Neural progenitor cell (in vitro differentiated cells): ENCODE measurements around the gene CNOT3. TPM values are rescaled to one million over a fixed set of nuclear protein-coding genes. Genes with fewer than 3 reads are reported as not detected.
"Not testable (repeated sequence)": the region's sequence is repeated elsewhere in the genome, so short reads cannot be mapped to it uniquely, and the experiment has no call there.

Experiments used
- DNase-seq: peaks from one replicate; pipeline ENCODE4 v3.0.0-alpha.2; 2016; ENCODE audit warnings: low spot score
- H2AFZ ChIP-seq: fragments of 200-600 bp; sonication (generic); replicated peaks from 2 replicates; pipeline ENCODE4 v1.6.1; 2016; ENCODE audit warnings: antibody characterized with exemption
- H3F3A ChIP-seq: fragments of 200-600 bp; sonication (generic); 2 replicates; pipeline ENCODE4 v1.6.1; 2016; ENCODE audit warnings: antibody characterized with exemption, low read depth
- H3K27ac ChIP-seq: fragments of 200-600 bp; sonication (generic); 2 replicates; pipeline ENCODE4 v1.5.1; 2016; ENCODE audit warnings: mild to moderate bottlenecking
- H3K27me3 ChIP-seq: fragments of 200-600 bp; sonication (generic); 2 replicates; pipeline ENCODE4 v1.6.1; 2016; ENCODE audit warnings: mild to moderate bottlenecking, moderate library complexity
- H3K36me3 ChIP-seq: fragments of 200-600 bp; sonication (generic); 2 replicates; pipeline ENCODE4 v1.5.1; 2016
- H3K4me1 ChIP-seq: fragments of 200-600 bp; sonication (generic); 2 replicates; pipeline ENCODE4 v1.6.1; 2016; ENCODE audit warnings: mixed run types
- H3K4me2 ChIP-seq: fragments of 200-600 bp; sonication (generic); 2 replicates; pipeline ENCODE4 v1.6.1; 2016
- H3K4me3 ChIP-seq: fragments of 200-600 bp; sonication (generic); 2 replicates; pipeline ENCODE4 v1.5.1; 2016
- H3K79me2 ChIP-seq: fragments of 200-600 bp; sonication (generic); 2 replicates; pipeline ENCODE4 v1.6.1; 2016; ENCODE audit warnings: low read depth
- H3K9ac ChIP-seq: fragments of 200-600 bp; sonication (generic); 2 replicates; pipeline ENCODE4 v1.6.1; 2016
- H3K9me3 ChIP-seq: fragments of 200-600 bp; sonication (generic); 2 replicates; pipeline ENCODE4 v1.5.1; 2016; ENCODE audit warnings: low read depth
- H4K20me1 ChIP-seq: fragments of 200-600 bp; sonication (generic); 2 replicates; pipeline ENCODE4 v1.6.1; 2016; ENCODE audit warnings: low read depth
- H3K27ac Mint-ChIP-seq: 3 replicates; pipeline ENCODE4 v1.8.0; 2021; ENCODE audit warnings: mixed read lengths
- H3K27me3 Mint-ChIP-seq: 2 replicates; pipeline ENCODE4 v1.8.0; 2022; ENCODE audit warnings: low read depth, mild to moderate bottlenecking, inconsistent platforms, moderate library complexity, mixed read lengths; ENCODE audit not compliant: insufficient read depth
- H3K36me3 Mint-ChIP-seq: 3 replicates; pipeline ENCODE4 v1.8.0; 2021; ENCODE audit warnings: mixed read lengths
- H3K4me1 Mint-ChIP-seq: 3 replicates; pipeline ENCODE4 v1.8.0; 2021; ENCODE audit warnings: mixed read lengths
- H3K4me3 Mint-ChIP-seq: 3 replicates; pipeline ENCODE4 v1.8.0; 2021; ENCODE audit warnings: mild to moderate bottlenecking, moderate library complexity, mixed read lengths
- H3K9me3 Mint-ChIP-seq: 3 replicates; pipeline ENCODE4 v1.8.0; 2020; ENCODE audit warnings: mixed read lengths
- CTCF ChIP-seq: fragments of 200-600 bp; sonication (generic); IDR thresholded peaks from 2 replicates; pipeline ENCODE4 v1.5.1; 2017; ENCODE audit warnings: antibody characterized with exemption, mild to moderate bottlenecking
- EZH2 ChIP-seq: fragments of 200-600 bp; sonication (generic); IDR thresholded peaks from 2 replicates; pipeline ENCODE4 v1.6.1; 2017; ENCODE audit warnings: antibody characterized with exemption, mild to moderate bottlenecking, moderate library complexity
- EZH2phosphoT487 ChIP-seq: fragments of 200-600 bp; sonication (generic); IDR thresholded peaks from 2 replicates; pipeline ENCODE4 v1.6.1; 2017; ENCODE audit warnings: antibody characterized with exemption
- total RNA-seq: library from RNA; depleted of rRNA; stranded (reverse); fragments of >200 nt; gene quantifications from 2 replicates; pipeline ENCODE4 v1.2.3, GENCODE V29; 2015; ENCODE audit warnings: low replicate concordance

CNOT3 gene
- total RNA-seq, 1 donor from 2014 or later = 29.4 TPM

GRCh38 chr19:54180691-54181091, 43.1 kb downstream of the CNOT3 start:
- Histone ChIP-seq H3K4me3 (no peak overlapping the region), H4K20me1 (peaks cover 21% of the 10 kb centered on the region), H3K36me3 (no peaks in the 10 kb centered on the region), H3K27me3 (no peaks in the 10 kb centered on the region), H3K79me2 (no peaks in the 10 kb centered on the region), H3K4me2 (no peak overlapping the region), H3K27ac (no peak overlapping the region), H3K4me1 (peaks cover 4% of the 10 kb centered on the region), H2AFZ (no peak overlapping the region), H3K9ac (no peak overlapping the region), H3K9me3 (no peaks in the 10 kb centered on the region), H3F3A (peaks cover 17% of the 10 kb centered on the region)
- Mint-ChIP-seq H3K9me3 (no peaks in the 10 kb centered on the region), H3K27me3 (peaks cover 8% of the 10 kb centered on the region), H3K36me3 (peaks cover 14% of the 10 kb centered on the region), H3K4me1 (peaks cover 24% of the 10 kb centered on the region), H3K27ac (no peak overlapping the region), H3K4me3 (no peak overlapping the region)
- no peak for DNase-seq
- TF ChIP-seq CTCF = no peak
- no peak for TF ChIP-seq EZH2phosphoT487

DNA sequence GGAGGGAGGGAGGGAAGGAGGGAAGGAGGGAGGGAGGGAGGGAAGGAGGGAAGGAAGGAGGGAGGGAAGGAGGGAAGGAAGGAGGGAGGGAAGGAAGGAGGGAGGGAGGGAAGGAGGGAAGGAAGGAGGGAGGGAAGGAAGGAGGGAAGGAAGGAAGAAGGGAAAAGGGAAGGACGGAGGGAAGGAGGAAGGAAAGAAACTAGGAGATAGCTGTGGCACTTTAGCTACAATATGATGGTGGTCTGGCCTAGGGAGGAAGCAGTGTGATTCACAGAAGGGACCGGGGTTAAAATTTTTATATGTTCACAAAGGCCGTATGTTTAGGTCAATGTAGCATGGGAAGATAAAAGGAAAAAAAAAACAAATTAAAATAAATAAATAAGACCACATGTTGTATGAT, 44.3 kb downstream of the CNOT3 start:
- Histone ChIP-seq H3F3A (peaks cover 17% of the 10 kb centered on the region), H4K20me1 (peaks cover 21% of the 10 kb centered on the region)
- not testable (repeated sequence) for H3K4me1 ChIP-seq, H3K4me3 Mint-ChIP-seq, H3K27ac Mint-ChIP-seq, H3K9me3 Mint-ChIP-seq, H3K4me2 ChIP-seq, H3K79me2 ChIP-seq, H3K4me3 ChIP-seq, H3K36me3 ChIP-seq, H3K9me3 ChIP-seq, H3K27ac ChIP-seq, H3K27me3 ChIP-seq, H3K9ac ChIP-seq, H3K27me3 Mint-ChIP-seq, H2AFZ ChIP-seq, DNase-seq
- Mint-ChIP-seq H3K4me1 (peaks cover 24% of the 10 kb centered on the region), H3K36me3 (peaks cover 18% of the 10 kb centered on the region)

DNA sequence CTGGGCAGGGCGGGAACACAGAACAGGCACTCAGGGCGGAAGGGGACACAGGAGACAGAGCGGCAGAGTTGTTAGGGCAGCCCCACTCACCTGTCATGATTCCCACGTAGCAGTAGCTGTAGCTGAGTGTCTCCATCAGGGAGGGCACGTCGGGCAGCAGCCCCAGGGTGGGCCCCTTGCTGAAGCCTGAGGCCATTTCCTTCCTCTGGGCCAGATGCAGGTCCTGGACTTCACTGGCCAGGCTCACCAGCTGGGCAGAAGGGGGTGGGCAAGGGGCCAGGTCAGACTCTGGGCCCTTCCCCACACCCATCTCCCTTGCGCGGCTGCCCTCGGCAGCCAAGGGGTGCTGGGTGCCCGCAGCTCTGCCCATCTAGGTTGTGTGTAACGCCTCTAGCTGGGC, 45.9 kb downstream of the CNOT3 start:
- H3K79me2 ChIP-seq = peaks cover 15% of the 10 kb centered on the region
- Mint-ChIP-seq H3K4me3 (no peak overlapping the region), H3K9me3 (no peaks in the 10 kb centered on the region), H3K4me1 (peaks cover 29% of the 10 kb centered on the region), H3K36me3 (peaks cover 17% of the 10 kb centered on the region), H3K27me3 (peaks cover 13% of the 10 kb centered on the region), H3K27ac (no peak overlapping the region)
- no peak overlapping the region for H3K27ac ChIP-seq
- no peaks in the 10 kb centered on the region for H3K27me3 ChIP-seq
- no peak for DNase-seq
- no peak overlapping the region for H3K4me3 ChIP-seq
- H3K4me2 ChIP-seq = no peak overlapping the region
- H2AFZ ChIP-seq = no peak overlapping the region
- peaks cover 17% of the 10 kb centered on the region for H3F3A ChIP-seq
- H3K4me1 ChIP-seq = peaks cover 9% of the 10 kb centered on the region
- H3K9ac ChIP-seq = no peak overlapping the region
- peaks cover 28% of the 10 kb centered on the region for H4K20me1 ChIP-seq
- no peaks in the 10 kb centered on the region for H3K9me3 ChIP-seq
- TF ChIP-seq CTCF (no peak), EZH2 (no peak), EZH2phosphoT487 (no peak)
- H3K36me3 ChIP-seq = no peaks in the 10 kb centered on the region

- H3F3A ChIP-seq = peaks cover 10% of the 10 kb centered on the region
- H3K36me3 Mint-ChIP-seq = peaks cover 15% of the 10 kb centered on the region
- no peaks in the 10 kb centered on the region for H3K9me3 Mint-ChIP-seq
- no peak overlapping the region for H3K27ac ChIP-seq
- no peak overlapping the region for H3K9ac ChIP-seq
- H3K79me2 ChIP-seq = peaks cover 21% of the 10 kb centered on the region
- H3K4me2 ChIP-seq = no peak overlapping the region
- H2AFZ ChIP-seq = no peak overlapping the region
- peaks cover 8% of the 10 kb centered on the region for H4K20me1 ChIP-seq
- H3K4me1 ChIP-seq = peaks cover 5% of the 10 kb centered on the region
- H3K9me3 ChIP-seq = no peaks in the 10 kb centered on the region
- H3K36me3 ChIP-seq = no peaks in the 10 kb centered on the region
- DNase-seq = no peak
- no peak overlapping the region for H3K4me3 ChIP-seq
- no peak overlapping the region for H3K4me3 Mint-ChIP-seq
- no peaks in the 10 kb centered on the region for H3K27me3 ChIP-seq
- H3K27me3 Mint-ChIP-seq = peaks cover 22% of the 10 kb centered on the region
- peak overlapping the region; percentile 46 for H3K27ac Mint-ChIP-seq
- TF ChIP-seq EZH2 (no peak), CTCF (no peak), EZH2phosphoT487 (no peak)
- H3K4me1 Mint-ChIP-seq = peaks cover 10% of the 10 kb centered on the region
Observed at GRCh38 chr19:54186351-54186750, 48.8 kb downstream of the CNOT3 start.
